GM19328 (cell line): ENCODE data around the gene DYNLL1.

Source experiments
- ATAC-seq: cut with Tn5 transposase; IDR thresholded peaks from one replicate; pipeline ENCODE4 v1.9.1; 2021; ENCODE audit warnings: mild to moderate bottlenecking, moderate library complexity; ENCODE audit not compliant: unreplicated experiment

DYNLL1 gene

DNA sequence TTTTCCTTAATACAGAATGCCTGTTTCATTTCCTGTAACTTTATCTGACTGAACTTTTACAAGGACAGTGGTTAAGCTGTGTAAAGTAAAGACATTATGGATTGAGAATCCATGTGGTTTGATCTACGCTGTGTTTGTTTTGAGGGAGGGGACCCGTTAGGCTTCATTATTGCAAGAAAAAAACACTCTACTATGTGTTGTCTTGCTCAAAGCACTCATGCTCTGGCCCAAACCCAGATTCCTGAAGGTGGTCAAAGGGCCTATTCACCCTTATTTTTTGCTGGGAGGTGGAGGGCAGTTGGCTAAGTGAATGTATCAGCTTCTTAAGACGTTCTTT lies 50.1 kb downstream of the DYNLL1 start:
- ATAC-seq: no peak
